Measurements from ENCODE around the gene TUT4. TPM values are rescaled to one million over a fixed set of nuclear protein-coding genes. Genes with fewer than 3 reads are reported as not detected.

TUT4 gene
- polyA plus RNA-seq, 1 donor from 2014 or later: 84.1 TPM

DNA sequence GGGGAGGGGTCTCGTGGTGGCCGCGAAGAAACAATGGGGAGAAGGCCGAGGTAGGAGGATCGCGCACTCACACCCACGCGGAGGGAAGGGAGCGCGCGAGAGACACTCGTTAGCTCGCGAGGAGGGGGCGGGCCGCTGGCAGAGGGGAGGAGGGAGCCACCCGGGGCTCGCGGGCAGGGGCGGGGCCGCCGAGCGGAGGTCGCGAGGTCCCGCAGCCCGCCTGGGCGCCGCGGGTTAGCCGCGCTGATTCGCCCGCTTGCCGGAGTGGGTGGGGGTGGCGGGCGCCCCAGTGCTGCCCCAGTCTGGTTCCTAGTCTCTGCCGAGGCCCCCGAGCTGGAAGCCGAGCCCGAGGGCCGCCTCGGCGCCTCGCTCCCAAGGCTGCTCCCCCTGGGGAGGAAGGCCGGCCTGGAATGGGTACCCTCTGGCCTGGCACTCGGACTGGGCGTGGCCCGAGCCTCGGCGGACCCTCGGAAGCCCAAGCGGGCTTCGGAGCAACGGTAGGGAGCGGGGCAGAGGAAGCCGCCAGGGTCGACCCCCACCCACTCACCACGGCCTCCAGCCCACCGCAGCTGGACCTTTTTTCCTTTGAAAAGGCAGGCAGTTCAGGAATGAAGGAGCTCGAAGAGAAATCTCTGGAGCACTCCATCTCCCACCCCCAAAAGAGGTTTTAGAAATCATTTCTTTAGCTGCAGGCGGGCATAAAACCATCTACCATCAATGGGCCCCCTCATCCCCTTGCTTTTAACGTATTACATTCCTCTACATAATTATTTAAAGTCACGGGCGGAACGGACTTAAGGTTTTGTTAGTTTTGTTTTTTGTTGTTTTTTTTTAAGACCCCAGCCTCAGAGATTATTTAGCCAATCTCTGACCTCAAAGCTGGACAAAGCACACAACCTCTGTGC lies 722 bp upstream of the TUT4 start (continued):
- TF ChIP-seq EP300 (conservative IDR thresholded peaks at IDR 0.05; ENCODE audit: poor library complexity, severe bottlenecking): peak; percentile 51

DNA sequence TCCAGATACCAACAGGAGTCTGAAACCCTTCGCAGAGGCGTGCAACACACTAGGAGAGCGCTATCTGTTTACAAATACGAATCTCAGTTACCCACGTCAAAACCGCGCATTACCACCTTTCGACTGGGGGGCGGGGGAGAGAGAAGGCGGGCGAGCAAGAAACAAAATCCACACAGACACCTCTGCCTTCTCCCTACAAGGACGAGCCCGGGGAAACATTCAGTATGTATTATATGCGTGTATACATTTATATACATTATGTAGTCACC lies 722 bp downstream of the TUT4 start:
- no peak for TF ChIP-seq RAD21 (conservative IDR thresholded peaks at IDR 0.05)
- TF ChIP-seq TAF1 (IDR thresholded peaks at IDR 0.05; ENCODE audit: low read depth): no peak
- TF ChIP-seq EP300 (conservative IDR thresholded peaks at IDR 0.05; ENCODE audit: poor library complexity, severe bottlenecking): no peak
- TF ChIP-seq MXI1 (conservative IDR thresholded peaks at IDR 0.05; ENCODE audit: poor library complexity, severe bottlenecking): peak; percentile 62
- TF ChIP-seq POLR2AphosphoS5 (IDR thresholded peaks at IDR 0.05): peak; percentile 74
- no peaks in the 10 kb centered on the region for H3K9me3 ChIP-seq (ENCODE audit: low read length)
- no peaks in the 10 kb centered on the region for H3K36me3 ChIP-seq (ENCODE audit: insufficient read depth, low read length)
- peak overlapping the region; percentile 100 for H3K27ac ChIP-seq (ENCODE audit: low read length)
- no peaks in the 10 kb centered on the region for H3K27me3 ChIP-seq (ENCODE audit: insufficient read depth, low read depth, low read length)
- peaks cover 63% of the 10 kb centered on the region for H3K79me2 ChIP-seq (replicated peaks; ENCODE audit: insufficient read depth, low read length)
- peaks cover 6% of the 10 kb centered on the region for H4K20me1 ChIP-seq (ENCODE audit: insufficient read depth)
- no peaks in the 10 kb centered on the region for H3K9me2 ChIP-seq (ENCODE audit: insufficient read depth, low read length)
- peak overlapping the region; percentile 90 for H3K4me3 ChIP-seq (ENCODE audit: low read length)
- H3F3A ChIP-seq (ENCODE audit: insufficient read depth, low read length, poor library complexity, severe bottlenecking): no peaks in the 10 kb centered on the region
- H3K4me2 ChIP-seq (ENCODE audit: low read length): peak overlapping the region; percentile 80
- H3K9ac ChIP-seq (ENCODE audit: low read length): peak overlapping the region; percentile 99
- peak overlapping the region; percentile 51 for H2AFZ ChIP-seq (ENCODE audit: low read depth, low read length)

DNA sequence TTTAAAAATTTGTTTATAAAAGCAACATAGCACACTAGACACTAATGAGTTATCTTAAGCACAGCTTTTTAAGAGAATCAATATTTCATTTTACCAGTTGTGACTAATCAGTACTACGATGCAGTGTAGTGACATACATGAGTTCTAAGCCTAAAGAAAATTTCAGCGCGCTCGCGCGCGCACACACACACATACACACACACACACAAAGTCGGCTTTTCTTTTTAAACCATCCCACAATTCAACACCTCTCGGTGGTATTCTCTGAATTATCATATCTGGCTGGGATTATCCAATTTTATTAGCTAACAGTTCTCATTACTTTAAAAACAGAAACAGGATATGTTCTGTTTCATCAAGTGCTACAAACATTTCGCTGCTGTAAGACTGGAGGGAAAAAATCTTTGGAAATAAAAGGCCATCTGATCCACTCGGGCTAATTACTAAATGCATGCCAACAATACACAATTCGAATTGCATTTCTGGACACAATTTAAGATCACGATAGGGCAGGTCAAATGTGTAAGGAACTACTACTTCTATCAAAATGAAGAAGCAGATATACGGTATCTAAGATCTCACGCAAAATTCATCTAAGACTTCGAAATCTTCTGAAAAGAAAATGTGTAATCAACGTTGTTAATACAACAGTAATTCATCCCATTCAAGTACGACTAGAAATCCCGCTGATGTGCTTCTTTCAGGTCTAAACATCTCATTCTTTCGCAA lies 1.2 kb downstream of the TUT4 start:
- H3K36me3 ChIP-seq (ENCODE audit: insufficient read depth, low read length): no peaks in the 10 kb centered on the region
- peak overlapping the region; percentile 51 for H2AFZ ChIP-seq (ENCODE audit: low read depth, low read length)
- H3K9me3 ChIP-seq (ENCODE audit: low read length): no peaks in the 10 kb centered on the region
- peaks cover 6% of the 10 kb centered on the region for H4K20me1 ChIP-seq (ENCODE audit: insufficient read depth)
- H3K9me2 ChIP-seq (ENCODE audit: insufficient read depth, low read length): no peaks in the 10 kb centered on the region
- peak overlapping the region; percentile 100 for H3K27ac ChIP-seq (ENCODE audit: low read length)
- TF ChIP-seq POLR2AphosphoS5 (IDR thresholded peaks at IDR 0.05) (peak; percentile 17), EZH2 (IDR thresholded peaks at IDR 0.05; ENCODE audit: borderline replicate concordance, insufficient read depth, low read length, poor library complexity, severe bottlenecking) (no peak), SMC3 (conservative IDR thresholded peaks at IDR 0.05; ENCODE audit: poor library complexity) (peak; percentile 23)
- H3K79me2 ChIP-seq (replicated peaks; ENCODE audit: insufficient read depth, low read length): peaks cover 68% of the 10 kb centered on the region
- no peaks in the 10 kb centered on the region for H3K27me3 ChIP-seq (ENCODE audit: insufficient read depth, low read depth, low read length)
- no peaks in the 10 kb centered on the region for H3F3A ChIP-seq (ENCODE audit: insufficient read depth, low read length, poor library complexity, severe bottlenecking)
- H3K4me3 ChIP-seq (ENCODE audit: low read length): peak overlapping the region; percentile 90
- H3K9ac ChIP-seq (ENCODE audit: low read length): peak overlapping the region; percentile 99
- H3K4me2 ChIP-seq (ENCODE audit: low read length): peak overlapping the region; percentile 80

GRCh38 chr1:52550447-52550846 lies 2.4 kb downstream of the TUT4 start:
- Histone ChIP-seq H3K27me3 (ENCODE audit: insufficient read depth, low read depth, low read length) (no peaks in the 10 kb centered on the region), H3K36me3 (ENCODE audit: insufficient read depth, low read length) (no peaks in the 10 kb centered on the region), H3K9me2 (ENCODE audit: insufficient read depth, low read length) (no peaks in the 10 kb centered on the region), H3K27ac (ENCODE audit: low read length) (no peak overlapping the region), H3K79me2 (replicated peaks; ENCODE audit: insufficient read depth, low read length) (peaks cover 80% of the 10 kb centered on the region), H2AFZ (ENCODE audit: low read depth, low read length) (no peak overlapping the region), H4K20me1 (ENCODE audit: insufficient read depth) (peaks cover 6% of the 10 kb centered on the region), H3K4me2 (ENCODE audit: low read length) (peak overlapping the region; percentile 80), H3F3A (ENCODE audit: insufficient read depth, low read length, poor library complexity, severe bottlenecking) (no peaks in the 10 kb centered on the region), H3K4me3 (ENCODE audit: low read length) (peak overlapping the region; percentile 90), H3K9me3 (ENCODE audit: low read length) (no peaks in the 10 kb centered on the region), H3K9ac (ENCODE audit: low read length) (no peak overlapping the region)
- TF ChIP-seq RAD21 (conservative IDR thresholded peaks at IDR 0.05) (no peak), TAF1 (IDR thresholded peaks at IDR 0.05; ENCODE audit: low read depth) (no peak), EP300 (conservative IDR thresholded peaks at IDR 0.05; ENCODE audit: poor library complexity, severe bottlenecking) (no peak), MXI1 (conservative IDR thresholded peaks at IDR 0.05; ENCODE audit: poor library complexity, severe bottlenecking) (no peak), CTCF (IDR thresholded peaks at IDR 0.05; ENCODE audit: poor library complexity, severe bottlenecking) (no peak), POLR2AphosphoS5 (IDR thresholded peaks at IDR 0.05) (no peak)
- TF ChIP-seq, protein P1, sequence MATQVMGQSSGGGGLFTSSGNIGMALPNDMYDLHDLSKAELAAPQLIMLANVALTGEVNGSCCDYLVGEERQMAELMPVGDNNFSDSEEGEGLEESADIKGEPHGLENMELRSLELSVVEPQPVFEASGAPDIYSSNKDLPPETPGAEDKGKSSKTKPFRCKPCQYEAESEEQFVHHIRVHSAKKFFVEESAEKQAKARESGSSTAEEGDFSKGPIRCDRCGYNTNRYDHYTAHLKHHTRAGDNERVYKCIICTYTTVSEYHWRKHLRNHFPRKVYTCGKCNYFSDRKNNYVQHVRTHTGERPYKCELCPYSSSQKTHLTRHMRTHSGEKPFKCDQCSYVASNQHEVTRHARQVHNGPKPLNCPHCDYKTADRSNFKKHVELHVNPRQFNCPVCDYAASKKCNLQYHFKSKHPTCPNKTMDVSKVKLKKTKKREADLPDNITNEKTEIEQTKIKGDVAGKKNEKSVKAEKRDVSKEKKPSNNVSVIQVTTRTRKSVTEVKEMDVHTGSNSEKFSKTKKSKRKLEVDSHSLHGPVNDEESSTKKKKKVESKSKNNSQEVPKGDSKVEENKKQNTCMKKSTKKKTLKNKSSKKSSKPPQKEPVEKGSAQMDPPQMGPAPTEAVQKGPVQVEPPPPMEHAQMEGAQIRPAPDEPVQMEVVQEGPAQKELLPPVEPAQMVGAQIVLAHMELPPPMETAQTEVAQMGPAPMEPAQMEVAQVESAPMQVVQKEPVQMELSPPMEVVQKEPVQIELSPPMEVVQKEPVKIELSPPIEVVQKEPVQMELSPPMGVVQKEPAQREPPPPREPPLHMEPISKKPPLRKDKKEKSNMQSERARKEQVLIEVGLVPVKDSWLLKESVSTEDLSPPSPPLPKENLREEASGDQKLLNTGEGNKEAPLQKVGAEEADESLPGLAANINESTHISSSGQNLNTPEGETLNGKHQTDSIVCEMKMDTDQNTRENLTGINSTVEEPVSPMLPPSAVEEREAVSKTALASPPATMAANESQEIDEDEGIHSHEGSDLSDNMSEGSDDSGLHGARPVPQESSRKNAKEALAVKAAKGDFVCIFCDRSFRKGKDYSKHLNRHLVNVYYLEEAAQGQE (IDR thresholded peaks at IDR 0.05; ENCODE audit: borderline replicate concordance): no peak
